ENCODE data around the gene CLDND2.
A peak's percentile ranks its signal among the peaks of the same experiment; 100 is the strongest.
"Not testable (repeated sequence)": the region's sequence is repeated elsewhere in the genome, so short reads cannot be mapped to it uniquely, and the experiment has no call there.

The CLDND2 gene, protein sequence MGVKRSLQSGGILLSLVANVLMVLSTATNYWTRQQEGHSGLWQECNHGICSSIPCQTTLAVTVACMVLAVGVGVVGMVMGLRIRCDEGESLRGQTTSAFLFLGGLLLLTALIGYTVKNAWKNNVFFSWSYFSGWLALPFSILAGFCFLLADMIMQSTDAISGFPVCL

GRCh38 chr19:51368366-51369282 is at the start of gene CLDND2:
TSS of gene CLDND2 (minus strand) at chr19:51369003. CDS start at chr19:51368577, 426 bp downstream.
- no peak for DNase-seq (ENCODE audit: low read depth)

- DNase-seq (ENCODE audit: low read depth) = no peak
Measured at GRCh38 chr19:51417810-51418157, 49.0 kb upstream of the CLDND2 start.

- DNase-seq (ENCODE audit: low read depth) = no peak
Measured at GRCh38 chr19:51417107-51417809, 48.5 kb upstream of the CLDND2 start, which contains the start of gene SIGLEC10. TSS of gene SIGLEC10 (minus strand) at chr19:51417642. CDS start at chr19:51417581, 61 bp downstream.

GRCh38 chr19:51416422-51416821 is 47.6 kb upstream of the CLDND2 start:
- not testable (repeated sequence) for DNase-seq (ENCODE audit: low read depth)

DNA sequence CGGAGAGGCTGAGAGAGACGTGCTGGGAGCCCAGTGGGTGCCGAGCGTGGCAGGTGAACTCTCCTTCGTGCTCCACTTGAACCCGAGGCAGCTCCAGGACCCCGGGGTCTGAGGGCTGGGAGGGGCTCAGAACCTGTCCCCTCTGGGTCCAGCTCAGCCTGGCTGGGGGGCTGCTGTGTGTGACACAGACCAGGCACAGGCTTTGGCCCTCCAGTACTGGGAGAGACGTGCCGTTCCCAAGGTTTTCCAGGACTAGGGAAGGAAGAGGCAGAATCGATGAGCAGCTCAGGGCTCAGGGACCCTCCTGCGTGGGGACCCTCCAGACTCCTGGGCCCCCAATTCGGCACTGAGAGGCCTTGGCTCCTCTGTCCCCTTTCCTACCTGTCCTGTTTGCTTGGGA is 46.4 kb upstream of the CLDND2 start:
- DNase-seq (ENCODE audit: low read depth) = no peak

DNA sequence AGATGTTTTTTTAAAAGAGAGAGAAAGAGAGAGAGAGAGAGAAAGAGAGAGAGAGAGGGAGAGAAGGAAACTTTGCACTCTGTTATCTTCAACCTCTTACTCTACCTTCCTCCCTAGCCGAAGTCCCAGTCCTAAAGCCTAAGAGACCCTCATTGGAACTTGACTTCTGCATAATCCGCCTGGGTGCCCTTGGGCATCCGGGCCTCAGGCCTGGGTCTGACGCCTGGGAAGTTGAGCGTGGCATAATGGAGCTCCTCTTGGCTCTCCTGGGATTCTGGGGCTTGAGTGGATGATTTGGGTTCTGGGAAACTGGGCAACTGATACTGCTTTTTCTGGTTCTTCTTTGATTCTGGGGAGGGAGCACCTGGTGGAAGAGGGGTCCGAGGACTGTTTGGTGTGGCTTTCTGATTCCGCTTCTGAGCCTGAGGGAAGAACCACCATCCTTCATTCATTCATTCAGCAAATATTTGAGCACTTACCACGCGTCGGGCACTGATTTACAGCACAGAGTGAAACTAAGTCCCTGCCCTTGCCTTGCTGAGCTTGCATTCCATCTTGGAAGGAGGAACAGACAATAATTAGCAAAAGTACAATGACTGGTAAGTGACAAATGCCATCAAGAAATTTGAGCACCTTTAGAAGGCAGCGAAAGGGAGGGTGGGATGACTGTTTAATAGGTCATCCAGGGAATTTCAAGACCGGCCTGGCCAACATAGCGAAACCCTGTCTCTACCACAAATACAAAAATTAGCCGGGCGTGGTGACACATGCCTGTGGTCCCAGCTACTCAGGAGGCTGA is 42.3 kb upstream of the CLDND2 start:
- no peak for DNase-seq (ENCODE audit: low read depth)

GRCh38 chr19:51407511-51408131 is 38.8 kb upstream of the CLDND2 start:
- peak; percentile 15 for DNase-seq (ENCODE audit: low read depth)

- DNase-seq (ENCODE audit: low read depth) = no peak
Measured at GRCh38 chr19:51402117-51402516, 33.3 kb upstream of the CLDND2 start.

DNA sequence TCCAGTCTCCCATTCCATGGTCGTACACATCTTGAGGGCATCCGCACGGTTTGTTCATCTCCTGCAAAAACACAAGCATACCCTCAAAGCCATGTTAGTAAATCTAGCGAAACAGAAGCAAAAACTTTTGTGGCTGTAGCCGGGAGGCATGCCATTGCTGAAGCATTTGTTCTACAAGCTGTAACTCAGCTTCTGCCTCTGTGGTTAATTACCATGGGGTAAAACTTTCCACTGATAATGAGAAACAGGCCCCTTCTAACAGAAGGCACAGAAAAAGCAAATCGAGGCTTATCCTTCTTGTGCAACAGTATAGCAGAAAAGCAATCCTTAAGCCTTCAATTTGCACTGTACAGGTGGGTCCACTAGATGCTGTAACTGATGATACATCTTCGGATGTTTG is 31.1 kb upstream of the CLDND2 start:
- DNase-seq (ENCODE audit: low read depth) = not testable (repeated sequence)

DNA sequence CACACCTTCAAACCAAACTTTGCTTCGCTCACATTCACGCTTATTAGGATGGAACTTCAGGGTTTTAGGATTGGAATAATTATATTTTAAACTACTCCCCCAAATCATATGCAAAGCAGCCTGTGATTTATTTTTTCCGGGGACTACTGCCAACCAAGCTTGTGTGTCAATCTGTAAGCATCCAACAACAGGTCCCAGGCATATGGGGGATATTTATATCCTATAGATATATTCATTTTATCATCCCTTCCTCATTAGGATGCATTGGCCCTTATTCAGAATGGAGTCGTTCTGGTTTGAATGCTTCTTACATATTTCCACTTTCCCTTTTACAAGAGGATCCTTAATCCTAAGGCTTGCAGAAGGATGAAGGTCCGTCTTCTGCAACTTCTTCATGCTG is 30.4 kb upstream of the CLDND2 start:
- no peak for DNase-seq (ENCODE audit: low read depth)

- peak; percentile 38 for DNase-seq (ENCODE audit: low read depth)
Measured at GRCh38 chr19:51398096-51398704, 29.4 kb upstream of the CLDND2 start.

- DNase-seq (ENCODE audit: low read depth) = peak; percentile 23
Measured at GRCh38 chr19:51397453-51397852, 28.6 kb upstream of the CLDND2 start.

GRCh38 chr19:51396175-51396574 is 27.4 kb upstream of the CLDND2 start:
- no peak for DNase-seq (ENCODE audit: low read depth)

DNA sequence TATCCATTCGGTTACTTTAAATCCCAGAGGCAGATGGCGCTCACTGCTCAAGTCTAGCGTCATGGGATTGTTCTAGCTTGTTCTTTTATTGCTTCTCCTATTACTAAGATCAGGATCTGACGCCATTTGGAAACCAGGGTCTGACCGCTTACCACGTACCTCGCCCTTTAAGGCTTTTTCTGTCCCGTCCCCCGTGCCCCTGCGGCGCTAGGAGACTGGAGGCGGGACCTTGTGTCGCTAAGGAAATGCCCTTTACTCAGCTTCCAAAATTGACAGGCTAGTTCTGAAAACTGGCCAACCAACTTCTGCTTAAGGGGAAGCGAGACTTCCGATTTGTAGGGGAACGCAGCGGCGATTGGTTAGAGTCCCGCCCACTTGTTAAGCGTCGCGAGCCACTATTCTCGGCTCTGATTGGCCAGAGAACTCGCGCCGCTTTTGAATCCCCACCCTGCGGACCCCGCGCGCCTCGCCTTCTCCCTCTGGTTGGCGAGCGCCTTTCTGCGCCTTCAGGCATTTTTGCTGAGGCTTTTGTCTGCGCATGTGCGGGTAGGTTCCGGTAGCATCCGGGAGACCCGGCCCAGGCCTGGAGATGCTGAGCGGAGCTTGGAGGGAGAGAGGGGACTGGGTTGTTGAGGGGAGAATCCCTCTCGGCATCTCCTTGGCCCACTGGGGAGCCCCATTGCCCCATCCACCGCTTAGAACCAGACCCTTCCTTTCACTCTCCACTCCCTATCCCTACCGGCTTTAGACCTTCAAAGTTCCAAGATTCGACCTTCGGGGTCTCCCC is 25.4 kb upstream of the CLDND2 start:
- peak; percentile 99 for DNase-seq (ENCODE audit: low read depth)

- DNase-seq (ENCODE audit: low read depth) = no peak
Measured at GRCh38 chr19:51392701-51393100, 23.9 kb upstream of the CLDND2 start.

GRCh38 chr19:51391073-51391611 is 22.3 kb upstream of the CLDND2 start:
- no peak for DNase-seq (ENCODE audit: low read depth)

DNA sequence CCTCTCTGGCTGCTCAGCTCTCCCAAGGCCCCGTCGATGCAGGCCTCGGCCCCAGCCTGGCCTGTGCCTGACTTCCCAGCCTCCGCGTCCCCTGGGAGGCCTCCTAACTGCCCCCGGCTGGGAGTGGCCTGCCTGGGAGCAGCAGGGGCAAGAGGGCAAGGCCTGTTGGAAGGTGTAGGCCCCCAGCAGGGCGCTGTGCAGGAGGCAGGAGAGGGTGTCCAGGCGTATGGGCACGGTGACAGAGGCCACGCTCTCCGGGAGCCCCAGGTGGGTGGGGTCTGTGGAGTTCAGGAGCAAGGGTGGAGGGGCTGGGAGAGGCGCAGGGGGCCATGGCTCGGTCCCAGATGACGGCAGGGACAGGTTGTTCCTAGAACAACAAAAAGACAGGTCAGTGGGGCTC is 20.3 kb upstream of the CLDND2 start:
- DNase-seq (ENCODE audit: low read depth) = no peak

DNA sequence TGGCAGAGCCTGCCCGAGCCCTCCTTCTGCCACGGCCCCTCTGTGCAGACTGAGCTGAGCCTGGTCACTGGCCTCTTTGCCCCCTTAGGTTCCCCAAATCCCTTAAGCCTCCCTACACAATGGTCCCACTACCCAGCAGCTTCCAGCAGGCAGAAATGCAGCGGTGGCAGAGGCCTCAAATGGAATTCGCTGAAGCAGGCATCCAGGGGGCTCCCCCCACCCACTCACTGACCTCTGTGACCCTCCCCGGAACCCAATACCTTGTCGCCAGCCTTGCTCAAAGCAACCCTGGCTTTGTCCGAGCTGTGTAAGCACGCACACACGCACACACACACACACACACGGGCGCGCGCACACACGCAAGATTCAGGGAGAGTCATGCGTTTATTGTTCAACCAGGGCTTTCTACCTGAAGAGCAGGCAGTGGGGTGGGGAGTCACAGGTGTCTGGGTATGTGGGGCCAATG is 19.2 kb upstream of the CLDND2 start, which contains the start of gene LIM2:
TSS of gene LIM2 (minus strand) at position 51 of the 466 bp plus-strand sequence. CDS start 531 bp downstream, outside the sequence.
- no peak for DNase-seq (ENCODE audit: low read depth)

- DNase-seq (ENCODE audit: low read depth) = no peak
Measured at GRCh38 chr19:51386882-51387520, 18.2 kb upstream of the CLDND2 start.
